ENCODE data around the gene MARS1.
"Not testable (repeated sequence)": the region's sequence is repeated elsewhere in the genome, so short reads cannot be mapped to it uniquely, and the experiment has no call there.

Gene MARS1

DNA sequence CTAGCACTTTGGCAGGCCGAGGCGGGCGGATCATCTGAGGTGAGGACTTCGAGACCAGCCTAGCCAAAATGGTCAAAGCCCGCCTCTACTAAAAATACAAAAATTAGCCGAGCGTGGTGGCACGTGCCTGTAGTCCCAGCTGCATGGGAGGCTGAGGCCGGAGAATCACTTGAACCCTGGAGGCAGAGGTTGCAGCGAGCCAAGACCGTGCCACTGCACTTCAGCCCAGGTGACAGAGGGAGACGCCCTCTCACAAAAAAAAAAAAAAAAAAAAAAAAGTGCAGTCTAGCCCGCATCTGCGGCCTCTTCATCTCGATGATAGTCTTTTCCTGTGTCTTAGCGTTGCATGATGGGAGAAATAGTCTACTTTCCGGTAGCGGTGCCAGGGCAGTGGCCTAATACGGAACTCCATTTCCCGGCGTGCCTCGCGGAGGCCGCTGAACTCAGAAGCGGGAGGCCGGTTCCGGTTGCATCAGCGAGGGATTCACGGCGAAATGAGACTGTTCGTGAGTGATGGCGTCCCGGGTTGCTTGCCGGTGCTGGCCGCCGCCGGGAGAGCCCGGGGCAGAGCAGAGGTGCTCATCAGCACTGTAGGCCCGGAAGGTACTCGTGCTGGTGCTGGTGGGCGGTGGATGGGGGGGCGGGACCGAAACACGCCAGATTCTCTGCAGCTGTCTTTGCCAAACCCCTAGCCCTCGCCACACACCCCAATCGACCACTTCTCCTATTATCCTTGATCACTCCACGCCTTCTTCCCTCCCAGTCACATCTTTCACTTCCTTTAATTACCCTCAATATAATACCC lies at the start of gene MARS1:
Gene MARS1 (plus strand): TSS at position 472 of the 805 bp plus-strand sequence. CDS start 23 bp downstream, at position 495.
- DNase-seq (ENCODE audit: extremely low read depth in 1 of 2, low read depth in 1 of 2): peak; percentile 80 to 81

DNA sequence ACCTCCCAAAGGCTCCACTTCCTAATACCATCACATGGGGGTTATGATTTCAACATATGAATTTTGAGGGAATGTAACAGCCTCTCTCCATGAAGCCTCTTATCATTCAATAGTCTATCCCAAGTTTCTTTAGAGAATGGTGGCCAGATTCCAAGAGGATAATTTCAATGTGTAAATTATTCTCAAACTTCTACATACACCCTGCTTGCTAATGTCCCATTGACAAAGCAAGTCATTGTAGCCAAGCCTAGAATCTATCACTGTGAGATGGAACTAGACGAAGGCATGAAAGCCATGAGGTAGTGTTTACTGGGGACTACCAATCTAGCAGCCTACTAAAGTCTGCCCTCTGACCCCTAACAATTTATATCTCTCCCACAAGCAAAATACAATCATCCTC lies 49.5 kb upstream of the MARS1 start:
- DNase-seq (ENCODE audit: extremely low read depth in 1 of 2, low read depth in 1 of 2): no peak

DNA sequence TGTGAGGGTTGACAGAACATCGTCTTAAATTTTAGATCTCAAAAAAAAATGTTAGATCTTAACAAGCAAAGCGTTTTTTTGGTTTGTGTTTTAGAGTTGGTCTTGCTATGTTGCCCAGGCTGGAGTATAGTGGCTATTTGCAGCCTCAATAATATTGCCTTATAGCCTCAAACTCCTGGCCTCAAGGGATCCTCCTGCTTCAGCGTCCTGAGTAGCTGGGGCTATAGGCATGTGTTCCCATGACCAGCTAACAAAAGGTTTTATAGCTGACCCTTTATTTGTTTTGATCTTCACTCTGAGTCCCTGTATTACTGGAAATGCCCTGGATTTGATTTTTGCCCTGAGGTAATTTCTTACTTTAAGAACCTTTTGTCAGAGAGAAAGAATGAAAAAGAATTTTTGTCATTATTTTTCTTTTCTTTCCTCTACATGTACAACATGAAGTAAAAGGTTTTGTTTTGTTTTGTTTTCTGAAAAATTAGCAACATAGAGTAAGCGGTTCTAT lies 48.1 kb upstream of the MARS1 start:
- DNase-seq (ENCODE audit: extremely low read depth in 1 of 2, low read depth in 1 of 2): no peak

DNA sequence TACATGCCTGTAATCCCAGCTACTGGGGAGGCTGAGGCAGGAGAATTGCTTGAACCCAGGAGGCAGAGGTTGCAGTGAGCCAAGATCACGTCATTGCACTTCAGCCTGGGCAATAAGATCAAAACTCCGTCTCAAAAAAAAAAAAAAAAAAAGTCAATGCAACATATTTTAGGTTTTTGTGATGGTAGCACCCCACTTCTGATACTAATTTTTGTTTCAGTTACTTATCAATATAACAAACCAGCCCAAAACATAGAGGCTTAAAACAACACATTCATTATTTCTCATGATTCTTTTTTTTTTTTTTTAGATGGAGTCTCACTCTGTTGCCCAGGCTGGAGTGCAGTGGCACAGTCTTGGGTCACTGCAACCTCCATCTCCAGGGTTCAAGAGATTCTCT lies 46.5 kb upstream of the MARS1 start:
- DNase-seq (ENCODE audit: extremely low read depth in 1 of 2, low read depth in 1 of 2): not testable (repeated sequence)

DNA sequence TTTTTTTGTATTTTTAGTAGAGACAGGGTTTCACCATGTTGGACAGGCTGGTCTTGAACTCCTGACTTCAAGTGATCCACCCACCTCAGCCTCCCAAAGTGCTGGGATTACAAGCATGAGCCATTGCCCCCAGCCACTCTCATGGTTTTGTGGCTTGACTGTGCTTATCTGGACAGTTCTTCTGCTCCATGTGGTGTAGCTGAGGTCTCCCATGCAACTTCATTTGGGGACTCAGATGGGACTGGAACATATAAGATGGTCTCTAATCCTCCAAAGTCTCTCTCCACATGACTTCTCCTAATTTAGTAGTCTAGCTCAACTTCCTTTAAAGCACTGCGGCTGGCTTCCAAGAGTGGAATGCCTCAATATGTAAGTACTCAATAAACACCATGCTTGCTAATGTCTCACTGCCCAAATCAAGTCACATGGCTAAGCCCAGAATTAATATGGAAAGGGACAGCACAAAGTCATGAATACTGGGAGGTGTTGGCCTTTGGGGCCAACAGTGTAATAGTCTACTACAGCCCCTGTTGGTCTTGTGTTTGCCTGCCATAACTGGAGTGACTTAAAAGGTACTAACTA lies 45.9 kb upstream of the MARS1 start:
- DNase-seq (ENCODE audit: extremely low read depth in 1 of 2, low read depth in 1 of 2): no peak

DNA sequence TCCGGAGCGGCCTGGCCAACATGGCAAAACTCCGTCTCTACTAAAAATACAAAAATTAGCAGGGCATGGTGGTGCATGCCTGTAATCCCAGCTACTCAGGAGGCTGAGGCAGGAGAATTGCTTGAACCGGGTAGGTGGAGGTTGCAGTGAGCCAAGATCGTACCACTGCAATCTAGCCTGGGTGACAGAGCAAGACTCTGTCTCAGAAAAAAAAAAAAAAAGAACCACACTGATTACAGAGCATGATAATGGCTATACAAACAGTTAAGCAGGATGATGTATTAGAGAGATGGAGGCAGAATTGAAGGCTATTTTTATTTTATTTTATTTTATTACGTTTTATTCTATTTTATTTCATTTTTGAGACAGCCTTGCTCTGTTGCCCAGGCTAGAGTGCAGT lies 43.5 kb upstream of the MARS1 start:
- DNase-seq (ENCODE audit: extremely low read depth in 1 of 2, low read depth in 1 of 2): not testable (repeated sequence)

DNA sequence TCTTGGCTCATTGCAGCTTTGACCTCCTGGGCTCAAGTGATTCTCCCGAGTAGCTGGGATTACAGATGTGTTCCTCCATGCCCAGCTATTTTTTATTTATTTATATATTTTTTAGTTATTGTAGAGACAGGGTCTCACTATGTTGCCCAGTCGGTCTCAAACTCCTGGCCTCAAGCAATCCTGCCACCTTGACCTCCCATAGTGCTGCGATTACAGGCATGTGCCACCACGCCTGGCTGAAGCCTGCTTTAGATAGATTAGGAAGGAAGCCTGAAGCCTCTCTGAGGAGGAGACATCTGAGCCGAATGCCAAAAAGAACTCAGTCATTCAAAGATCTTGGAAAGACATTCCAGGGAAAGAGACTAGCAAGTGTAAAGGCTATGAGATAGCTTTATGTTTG lies 43.1 kb upstream of the MARS1 start:
- no peak for DNase-seq (ENCODE audit: extremely low read depth in 1 of 2, low read depth in 1 of 2)

DNA sequence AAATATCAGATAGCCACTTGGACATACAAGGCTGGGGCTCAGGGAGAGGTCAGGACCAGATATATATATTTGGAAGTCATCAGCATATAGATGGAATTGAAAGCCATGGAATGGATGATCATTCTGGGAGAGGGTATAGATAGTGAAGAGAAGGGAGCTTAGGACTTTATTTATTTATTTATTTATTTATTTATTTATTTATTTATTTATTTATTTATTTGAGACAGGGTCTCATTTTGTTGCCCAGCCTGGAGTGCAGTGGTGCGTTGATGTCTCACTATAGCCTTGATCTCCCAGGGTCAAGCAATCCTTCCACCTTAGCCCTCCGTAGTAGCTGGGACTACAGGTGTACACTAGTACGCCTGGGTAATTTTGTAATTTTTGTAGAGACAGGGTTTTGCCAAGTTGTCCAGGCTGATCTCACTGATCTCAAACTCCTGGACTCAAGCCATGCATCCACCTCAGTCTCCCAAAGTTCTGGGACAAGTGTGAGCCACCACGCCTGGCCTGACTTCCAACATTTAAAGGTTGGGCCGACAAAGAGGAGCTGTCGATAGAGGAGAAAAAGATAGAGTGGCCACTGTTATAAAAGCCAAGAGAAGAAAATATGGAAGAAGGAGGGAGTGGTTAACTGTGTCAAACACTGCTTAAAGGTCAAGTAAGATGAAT lies 41.4 kb upstream of the MARS1 start:
- no peak for DNase-seq (ENCODE audit: extremely low read depth in 1 of 2, low read depth in 1 of 2)

DNA sequence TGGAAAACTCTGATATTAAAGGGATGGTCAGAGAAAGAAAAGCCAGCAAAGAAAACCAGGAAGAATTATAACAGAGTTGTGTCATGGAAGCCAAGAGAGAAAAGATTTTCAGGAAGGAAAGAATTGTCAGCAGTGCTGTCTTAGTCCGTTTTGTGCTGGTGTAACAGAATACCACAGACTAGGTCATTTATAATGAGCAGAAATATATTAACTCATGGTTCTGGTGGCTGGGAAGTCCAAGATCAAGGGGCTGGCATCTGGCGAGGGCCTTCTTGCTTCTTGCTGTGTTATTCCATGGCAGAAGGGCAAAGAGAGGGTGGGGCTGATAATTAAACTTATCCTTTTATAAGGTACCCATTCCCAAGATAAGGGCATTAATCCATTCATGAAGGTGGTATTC lies 39.2 kb upstream of the MARS1 start:
- no peak for DNase-seq (ENCODE audit: extremely low read depth in 1 of 2, low read depth in 1 of 2)

DNA sequence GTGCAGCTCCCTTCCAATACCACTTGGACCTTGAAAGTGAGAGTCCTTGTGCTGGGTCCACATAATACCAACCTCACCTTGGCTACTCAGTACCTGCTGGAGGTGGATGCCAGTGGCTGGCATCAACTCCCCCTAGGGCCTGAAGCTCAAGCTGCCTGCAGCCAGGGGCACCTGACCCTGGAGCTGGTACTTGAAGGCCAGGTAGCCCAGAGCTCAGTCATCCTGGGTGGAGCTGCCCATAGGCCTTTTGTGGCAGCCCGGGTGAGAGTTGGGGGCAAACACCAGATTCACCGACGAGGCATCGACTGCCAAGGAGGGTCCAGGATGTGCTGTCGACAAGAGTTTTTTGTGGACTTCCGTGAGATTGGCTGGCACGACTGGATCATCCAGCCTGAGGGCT lies 38.5 kb upstream of the MARS1 start:
- DNase-seq (ENCODE audit: extremely low read depth in 1 of 2, low read depth in 1 of 2): no peak

DNA sequence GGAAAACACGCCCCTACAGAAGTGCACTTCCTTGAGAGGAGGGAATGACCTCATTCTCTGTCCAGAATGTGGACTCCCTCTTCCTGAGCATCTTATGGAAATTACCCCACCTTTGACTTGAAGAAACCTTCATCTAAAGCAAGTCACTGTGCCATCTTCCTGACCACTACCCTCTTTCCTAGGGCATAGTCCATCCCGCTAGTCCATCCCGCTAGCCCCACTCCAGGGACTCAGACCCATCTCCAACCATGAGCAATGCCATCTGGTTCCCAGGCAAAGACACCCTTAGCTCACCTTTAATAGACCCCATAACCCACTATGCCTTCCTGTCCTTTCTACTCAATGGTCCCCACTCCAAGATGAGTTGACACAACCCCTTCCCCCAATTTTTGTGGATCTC lies 37.8 kb upstream of the MARS1 start:
- no peak for DNase-seq (ENCODE audit: extremely low read depth in 1 of 2, low read depth in 1 of 2)

DNA sequence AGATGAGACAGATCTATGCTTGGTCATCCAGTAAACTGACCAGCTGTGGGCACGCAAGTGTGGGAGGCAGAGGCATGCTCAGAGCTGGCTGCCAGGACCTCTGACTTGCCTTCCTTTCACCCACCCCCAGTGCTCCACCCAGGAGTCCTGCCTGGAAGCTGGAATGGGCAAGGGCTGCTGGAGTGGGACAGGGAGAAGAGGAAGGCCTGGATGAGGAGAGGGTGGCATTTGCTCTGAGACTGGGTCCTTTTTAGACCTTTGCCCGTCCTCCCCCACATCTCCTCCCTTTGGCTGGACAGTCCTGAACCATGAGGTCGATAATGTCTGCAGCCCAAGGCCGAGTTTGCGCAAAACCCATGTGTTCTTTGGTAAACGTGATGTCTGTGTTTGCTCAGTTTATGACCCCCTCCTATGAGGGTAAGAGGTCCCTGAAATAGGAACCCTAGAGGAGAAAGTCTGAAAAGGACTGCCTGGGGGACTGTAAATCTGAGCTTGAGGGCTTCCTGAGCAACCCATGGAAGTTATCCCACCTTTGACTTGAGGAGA lies 36.6 kb upstream of the MARS1 start:
- no peak for DNase-seq (ENCODE audit: extremely low read depth in 1 of 2, low read depth in 1 of 2)

DNA sequence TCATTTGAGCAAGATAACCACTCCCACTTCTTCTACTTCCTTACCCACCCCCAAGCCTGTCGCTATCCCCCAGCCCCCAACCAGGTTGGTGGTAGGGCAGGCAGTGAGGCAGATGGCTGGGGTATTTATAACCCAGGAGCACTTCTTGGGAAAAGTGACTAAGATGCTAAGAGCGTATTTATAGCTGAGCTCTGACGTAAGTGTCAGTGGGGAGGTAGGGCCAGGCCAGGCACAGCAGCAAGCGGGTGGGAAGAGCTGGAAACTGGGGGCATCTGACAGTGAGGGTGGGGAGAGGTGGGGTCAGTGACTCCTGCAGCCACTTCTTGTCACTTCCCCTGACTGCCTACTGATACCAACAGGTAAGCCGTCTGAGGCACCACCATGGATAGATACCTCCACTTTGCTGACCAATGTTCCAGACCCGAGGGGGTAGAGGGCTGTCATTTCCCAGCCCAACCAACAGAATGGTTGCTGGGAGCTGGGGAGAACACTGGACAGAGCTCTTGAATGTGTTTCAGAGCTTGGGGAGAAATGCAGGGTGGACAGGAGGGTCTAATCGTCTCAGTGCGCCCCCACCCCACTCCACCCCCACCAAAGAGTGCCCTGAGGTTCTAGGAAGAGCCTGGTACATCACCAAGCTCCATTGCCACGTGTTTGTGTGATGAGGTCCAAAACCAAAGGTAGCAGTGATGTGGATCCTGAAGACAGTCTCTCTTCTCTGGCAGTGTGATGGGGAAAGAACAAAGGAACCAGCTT lies 35.5 kb upstream of the MARS1 start:
- no peak for DNase-seq (ENCODE audit: extremely low read depth in 1 of 2, low read depth in 1 of 2)

DNA sequence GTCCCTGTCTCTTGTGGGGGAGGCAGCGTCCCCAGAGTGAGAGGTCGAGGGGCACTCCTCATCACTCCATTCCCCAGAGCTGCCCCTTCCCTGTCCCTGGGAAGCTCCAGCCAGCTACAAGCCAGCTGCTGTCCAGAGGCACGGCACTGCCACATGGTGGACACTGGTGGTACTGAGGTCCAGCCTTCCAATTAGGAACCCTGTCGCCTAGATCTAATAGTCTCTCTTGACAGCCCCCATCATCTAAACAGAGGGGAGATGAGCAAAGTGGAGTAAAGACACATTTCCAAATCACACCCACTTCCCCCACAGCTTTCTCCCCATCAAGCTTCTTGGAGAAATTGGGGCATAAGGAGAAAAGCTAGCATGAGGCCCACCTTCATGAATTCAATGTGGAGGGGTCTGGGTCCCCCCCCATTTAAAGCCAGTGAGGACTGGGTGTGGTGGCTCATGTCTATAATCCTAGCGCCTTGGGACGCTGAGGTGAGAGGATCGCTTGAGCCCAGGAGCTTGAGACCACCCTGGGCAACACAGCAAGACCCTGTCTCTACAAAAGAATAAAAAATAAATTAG lies 34.8 kb upstream of the MARS1 start:
- no peak for DNase-seq (ENCODE audit: extremely low read depth in 1 of 2, low read depth in 1 of 2)

DNA sequence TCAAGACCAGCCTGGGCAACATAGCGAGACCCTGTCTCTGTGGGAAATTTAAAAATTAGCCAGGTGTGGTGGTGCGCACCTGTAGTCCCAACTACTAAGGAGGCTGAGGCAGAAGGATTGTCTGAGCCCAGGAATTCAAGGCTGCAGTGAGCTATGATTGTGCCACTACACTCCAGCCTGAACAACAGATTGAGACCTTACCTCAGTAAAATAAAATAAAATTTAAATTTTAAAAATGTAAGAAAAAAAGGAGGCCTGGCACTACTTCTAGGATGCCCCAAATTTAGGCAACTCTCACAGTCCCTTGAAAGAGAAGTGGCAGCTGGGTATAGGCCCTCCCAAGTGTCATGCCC lies 33.7 kb upstream of the MARS1 start:
- DNase-seq (ENCODE audit: extremely low read depth in 1 of 2, low read depth in 1 of 2): no peak

DNA sequence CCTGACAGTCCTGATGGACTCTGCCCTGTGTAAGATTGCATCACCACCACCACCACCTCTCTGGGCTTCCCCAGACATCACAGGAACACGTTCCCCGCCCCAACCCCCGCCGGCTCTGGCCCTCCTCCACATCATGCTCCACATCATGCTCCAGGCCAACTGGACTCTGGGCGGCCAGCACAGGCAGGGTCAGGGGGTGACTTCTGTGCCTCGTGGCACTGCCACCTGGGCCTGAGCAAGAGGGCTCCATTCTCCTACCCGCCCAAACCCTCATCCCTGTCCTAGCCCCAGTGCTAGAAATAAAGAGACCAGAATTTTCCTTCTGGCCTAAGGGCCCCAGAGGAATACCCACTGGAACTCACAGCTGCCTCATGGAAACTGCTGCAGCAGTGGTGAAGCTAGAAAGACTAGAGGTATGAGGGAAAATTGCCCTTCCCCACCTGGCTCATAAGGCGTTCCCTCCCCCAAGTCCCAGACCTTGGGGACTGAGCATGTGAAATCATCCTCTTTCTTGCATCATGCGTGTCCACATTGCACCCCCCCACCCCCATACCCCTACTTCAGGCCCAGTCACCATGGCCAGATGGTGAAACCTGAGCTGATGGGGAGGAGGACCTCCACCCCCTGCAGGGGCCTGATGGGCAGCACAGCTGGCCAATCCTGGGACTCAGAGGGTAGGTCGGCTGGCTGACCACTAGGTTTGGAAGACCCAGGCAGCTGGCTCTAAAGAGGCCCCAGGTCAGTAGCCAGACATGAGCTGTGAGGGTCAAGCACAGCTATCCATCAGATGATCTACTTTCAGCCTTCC lies 33.1 kb upstream of the MARS1 start, which contains the start of gene INHBE:
Gene INHBE (plus strand): TSS at position 742 of the 808 bp plus-strand sequence. CDS start 230 bp downstream, outside the sequence.
- DNase-seq (ENCODE audit: extremely low read depth in 1 of 2, low read depth in 1 of 2): no peak

DNA sequence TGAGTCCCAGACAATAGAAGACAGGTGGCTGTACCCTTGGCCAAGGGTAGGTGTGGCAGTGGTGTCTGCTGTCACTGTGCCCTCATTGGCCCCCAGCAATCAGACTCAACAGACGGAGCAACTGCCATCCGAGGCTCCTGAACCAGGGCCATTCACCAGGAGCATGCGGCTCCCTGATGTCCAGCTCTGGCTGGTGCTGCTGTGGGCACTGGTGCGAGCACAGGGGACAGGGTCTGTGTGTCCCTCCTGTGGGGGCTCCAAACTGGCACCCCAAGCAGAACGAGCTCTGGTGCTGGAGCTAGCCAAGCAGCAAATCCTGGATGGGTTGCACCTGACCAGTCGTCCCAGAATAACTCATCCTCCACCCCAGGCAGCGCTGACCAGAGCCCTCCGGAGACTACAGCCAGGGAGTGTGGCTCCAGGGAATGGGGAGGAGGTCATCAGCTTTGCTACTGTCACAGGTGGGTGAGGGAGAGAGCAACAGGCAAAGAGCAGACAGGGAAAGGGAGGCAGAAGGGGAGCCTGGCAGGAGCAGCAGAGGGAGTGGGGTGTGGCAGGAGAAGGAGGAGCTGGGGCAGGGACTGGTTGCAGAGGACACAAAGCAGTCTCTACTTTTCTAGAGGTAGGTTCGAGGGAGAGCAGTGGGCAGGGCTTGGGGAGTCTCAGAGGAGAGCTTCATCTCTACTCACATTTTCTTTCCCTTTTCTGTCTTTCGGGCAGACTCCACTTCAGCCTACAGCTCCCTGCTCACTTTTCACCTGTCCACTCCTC lies 32.3 kb upstream of the MARS1 start:
- DNase-seq (ENCODE audit: extremely low read depth in 1 of 2, low read depth in 1 of 2): no peak

DNA sequence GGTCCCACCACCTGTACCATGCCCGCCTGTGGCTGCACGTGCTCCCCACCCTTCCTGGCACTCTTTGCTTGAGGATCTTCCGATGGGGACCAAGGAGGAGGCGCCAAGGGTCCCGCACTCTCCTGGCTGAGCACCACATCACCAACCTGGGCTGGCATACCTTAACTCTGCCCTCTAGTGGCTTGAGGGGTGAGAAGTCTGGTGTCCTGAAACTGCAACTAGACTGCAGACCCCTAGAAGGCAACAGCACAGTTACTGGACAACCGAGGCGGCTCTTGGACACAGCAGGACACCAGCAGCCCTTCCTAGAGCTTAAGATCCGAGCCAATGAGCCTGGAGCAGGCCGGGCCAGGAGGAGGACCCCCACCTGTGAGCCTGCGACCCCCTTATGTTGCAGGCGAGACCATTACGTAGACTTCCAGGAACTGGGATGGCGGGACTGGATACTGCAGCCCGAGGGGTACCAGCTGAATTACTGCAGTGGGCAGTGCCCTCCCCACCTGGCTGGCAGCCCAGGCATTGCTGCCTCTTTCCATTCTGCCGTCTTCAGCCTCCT lies 31.6 kb upstream of the MARS1 start:
- DNase-seq (ENCODE audit: extremely low read depth in 1 of 2, low read depth in 1 of 2): no peak
